ENCODE data around the gene OR7C2. TPM values are rescaled to one million over a fixed set of nuclear protein-coding genes. Genes with fewer than 3 reads are reported as not detected.

The OR7C2 gene
- not detected for total RNA-seq (2013)
- polyA plus RNA-seq (not detected), polyA minus RNA-seq (not detected in 2 replicates), total RNA-seq (0 to 0.23 (median 0) reads per million in 11 experiments)

- Histone ChIP-seq H3K36me3 (replicated peaks in 1 of 2; ENCODE audit: control insufficient read depth in 1 of 2, insufficient read depth in 2 of 2, low read length in 2 of 2) (no peaks in the 10 kb centered on the region), H4K20me1 (ENCODE audit: insufficient read depth, low read length) (no peaks in the 10 kb centered on the region), H3K4me1 (ENCODE audit: control insufficient read depth in 1 of 2, insufficient read depth in 2 of 2, low read length in 2 of 2) (peaks cover 22 to 27% of the 10 kb centered on the region in 2 donors), H3K9me3 (replicated peaks in 1 of 2; ENCODE audit: control insufficient read depth in 1 of 2, insufficient read depth in 1 of 2, low read length in 2 of 2) (no peaks in the 10 kb centered on the region), H3K4me2 (replicated peaks; ENCODE audit: extremely low read depth, low read length, poor library complexity, severe bottlenecking) (no peak within 1 kb of the TSS), H3K79me2 (ENCODE audit: insufficient read depth, low read length) (no peaks in the 10 kb centered on the region), H3K27ac (ENCODE audit: low read depth in 1 of 2, low read length in 2 of 2) (no peak within 1 kb of the TSS), H2AFZ (ENCODE audit: insufficient read depth, low read depth, low read length, poor library complexity, severe bottlenecking) (no peak within 1 kb of the TSS), H3K9ac (ENCODE audit: insufficient read depth, low read length, poor library complexity, severe bottlenecking) (no peak within 1 kb of the TSS), H3K4me3 (replicated peaks in 1 of 3; ENCODE audit: low read depth in 2 of 3, low read length in 3 of 3) (no peak within 1 kb of the TSS), H3K27me3 (ENCODE audit: control insufficient read depth in 2 of 2, insufficient read depth in 2 of 2, low read length in 2 of 2) (no peaks in the 10 kb centered on the region)
- Mint-ChIP-seq H3K9me3 (peaks cover 0 to 4% (median 0%) of the 10 kb centered on the region in 7 donors), H3K4me1 (peaks cover 20% of the 10 kb centered on the region), H3K27me3 (ENCODE audit: low read depth in 3 of 3) (peaks cover 3 to 8% (median 3%) of the 10 kb centered on the region in 3 donors), H3K27ac (peak within 1 kb of the TSS in 4 of 7 donors; percentile 5 to 55 (median 31)), H3K4me3 (no peak within 1 kb of the TSS), H3K36me3 (no peaks in the 10 kb centered on the region)
- no peak for DNase-seq
- WGBS (ENCODE audit: insufficient coverage) = 97% methylated on average over 4 of the region's 6 CpGs
- intact Hi-C loops (cut with micrococcal nuclease) = no loop called here
- TF ChIP-seq CTCF (IDR thresholded peaks at IDR 0.05) = no peak
These were observed at the start of gene OR7C2 for GRCh38 chr19:14941189-14941588. Gene OR7C2, plus strand, starts transcription at chr19:14941489. Its CDS starts 0 bp downstream, at chr19:14941489.

GRCh38 chr19:14901675-14902260 is 39.5 kb upstream of the OR7C2 start:
- Mint-ChIP-seq H3K27ac (no peak overlapping the region), H3K27me3 (ENCODE audit: low read depth in 3 of 3) (peaks cover 5 to 9% (median 9%) of the 10 kb centered on the region in 3 donors), H3K36me3 (no peaks in the 10 kb centered on the region), H3K4me1 (peaks cover 2% of the 10 kb centered on the region), H3K9me3 (peaks cover 0 to 1% (median 0%) of the 10 kb centered on the region in 7 donors), H3K4me3 (no peak overlapping the region)
- H3K27ac ChIP-seq (ENCODE audit: low read depth in 1 of 2, low read length in 2 of 2) = no peak overlapping the region
- H3K4me3 ChIP-seq (replicated peaks in 1 of 3; ENCODE audit: low read depth in 2 of 3, low read length in 3 of 3) = no peak overlapping the region
- H3K79me2 ChIP-seq (ENCODE audit: insufficient read depth, low read length) = no peaks in the 10 kb centered on the region
- no peak overlapping the region for H3K4me2 ChIP-seq (replicated peaks; ENCODE audit: extremely low read depth, low read length, poor library complexity, severe bottlenecking)
- peaks cover 0 to 2% of the 10 kb centered on the region in 2 donors for H3K27me3 ChIP-seq (ENCODE audit: control insufficient read depth in 2 of 2, insufficient read depth in 2 of 2, low read length in 2 of 2)
- no peaks in the 10 kb centered on the region for H3K4me1 ChIP-seq (ENCODE audit: control insufficient read depth in 1 of 2, insufficient read depth in 2 of 2, low read length in 2 of 2)
- no peak overlapping the region for H2AFZ ChIP-seq (ENCODE audit: insufficient read depth, low read depth, low read length, poor library complexity, severe bottlenecking)
- H4K20me1 ChIP-seq (ENCODE audit: insufficient read depth, low read length) = no peaks in the 10 kb centered on the region
- 86% methylated on average over 1 of the region's 2 CpGs for WGBS (ENCODE audit: insufficient coverage)
- no peaks in the 10 kb centered on the region for H3K9me3 ChIP-seq (replicated peaks in 1 of 2; ENCODE audit: control insufficient read depth in 1 of 2, insufficient read depth in 1 of 2, low read length in 2 of 2)
- no peak for TF ChIP-seq CTCF (IDR thresholded peaks at IDR 0.05)
- intact Hi-C loops (cut with micrococcal nuclease) = no loop called here
- H3K36me3 ChIP-seq (replicated peaks in 1 of 2; ENCODE audit: control insufficient read depth in 1 of 2, insufficient read depth in 2 of 2, low read length in 2 of 2) = no peaks in the 10 kb centered on the region
- no peak overlapping the region for H3K9ac ChIP-seq (ENCODE audit: insufficient read depth, low read length, poor library complexity, severe bottlenecking)
- no peak for DNase-seq
